ENCODE results near the gene TTC28. TPM values are rescaled to one million over a fixed set of nuclear protein-coding genes. Genes with fewer than 3 reads are reported as not detected.

TTC28 gene
- polyA plus RNA-seq, 1 donor from 2014 or later = 14.8 TPM

DNA sequence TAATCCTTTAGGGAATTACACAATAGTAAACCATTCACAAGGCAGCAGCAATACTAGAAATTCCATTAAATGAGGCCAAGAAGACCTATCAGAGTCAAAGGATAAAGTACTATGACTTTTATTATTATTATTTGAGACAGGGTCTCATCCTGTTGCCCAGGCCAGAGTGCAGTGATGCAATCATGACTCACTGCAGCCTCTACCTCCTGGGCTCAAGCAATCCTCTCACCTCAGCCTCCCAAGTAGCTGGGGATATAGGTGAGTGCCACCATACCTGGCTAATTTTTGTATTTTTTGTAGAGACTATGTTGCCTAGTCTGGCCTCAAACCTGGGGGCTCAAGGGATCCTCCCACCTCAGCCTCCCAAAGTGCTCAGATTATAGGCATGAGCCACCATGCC, 51.8 kb downstream of the TTC28 start (continued):
- no peak for TF ChIP-seq CTCF (IDR thresholded peaks at IDR 0.05; ENCODE audit: poor library complexity, severe bottlenecking)
- no peak for TF ChIP-seq RAD21 (conservative IDR thresholded peaks at IDR 0.05)
- TF ChIP-seq POLR2AphosphoS5 (IDR thresholded peaks at IDR 0.05) = no peak

DNA sequence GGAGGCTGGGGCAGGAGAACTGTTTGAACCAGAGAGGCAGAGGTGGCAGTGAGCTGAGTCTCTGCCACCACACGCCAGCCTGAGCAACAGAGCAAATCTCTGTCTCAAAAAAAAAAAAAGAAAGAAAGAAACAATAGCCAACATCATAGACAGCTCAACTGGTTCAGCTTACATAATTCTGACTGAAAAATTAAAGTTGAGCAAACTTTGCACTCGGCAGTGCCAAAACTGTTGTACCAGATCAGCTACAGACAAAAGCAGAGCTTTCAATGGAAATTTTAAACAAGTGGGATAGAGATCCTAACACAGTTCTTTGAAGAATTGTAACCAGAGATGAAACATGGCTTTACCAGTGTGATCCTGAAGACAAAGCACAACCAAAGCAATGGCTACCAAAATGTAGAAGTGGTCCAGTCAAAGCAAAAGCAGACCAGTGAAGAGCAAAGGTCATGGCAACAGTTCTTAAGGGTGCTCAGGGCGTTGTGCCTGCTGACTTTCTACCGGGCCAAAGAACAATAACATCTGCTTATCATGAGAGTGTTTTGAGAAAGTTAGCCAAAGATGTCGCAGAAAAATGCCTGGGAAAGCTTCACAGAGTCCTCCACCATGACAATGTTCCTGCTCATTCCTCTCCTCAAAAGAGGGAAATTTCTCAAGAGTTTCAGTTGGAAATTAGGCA, 59.3 kb downstream of the TTC28 start:
- no peaks in the 10 kb centered on the region for H4K20me1 ChIP-seq (ENCODE audit: insufficient read depth)
- no peaks in the 10 kb centered on the region for H3F3A ChIP-seq (ENCODE audit: insufficient read depth, low read length, poor library complexity, severe bottlenecking)
- H3K9me2 ChIP-seq (ENCODE audit: insufficient read depth, low read length) = no peaks in the 10 kb centered on the region
- H3K9ac ChIP-seq (ENCODE audit: low read length) = no peak overlapping the region
- no peaks in the 10 kb centered on the region for H3K79me2 ChIP-seq (replicated peaks; ENCODE audit: insufficient read depth, low read length)
- H2AFZ ChIP-seq (ENCODE audit: low read depth, low read length) = no peak overlapping the region
- H3K27ac ChIP-seq (ENCODE audit: low read length) = no peak overlapping the region
- no peak overlapping the region for H3K4me2 ChIP-seq (ENCODE audit: low read length)
- no peaks in the 10 kb centered on the region for H3K36me3 ChIP-seq (ENCODE audit: insufficient read depth, low read length)
- H3K4me3 ChIP-seq (ENCODE audit: low read length) = no peak overlapping the region
- TF ChIP-seq EP300 (conservative IDR thresholded peaks at IDR 0.05; ENCODE audit: poor library complexity, severe bottlenecking) (no peak), CTCF (IDR thresholded peaks at IDR 0.05; ENCODE audit: poor library complexity, severe bottlenecking) (no peak), SMC3 (conservative IDR thresholded peaks at IDR 0.05; ENCODE audit: poor library complexity) (no peak), POLR2AphosphoS5 (IDR thresholded peaks at IDR 0.05) (no peak), MXI1 (conservative IDR thresholded peaks at IDR 0.05; ENCODE audit: poor library complexity, severe bottlenecking) (no peak), RAD21 (conservative IDR thresholded peaks at IDR 0.05) (no peak), EZH2 (IDR thresholded peaks at IDR 0.05; ENCODE audit: borderline replicate concordance, insufficient read depth, low read length, poor library complexity, severe bottlenecking) (no peak), TAF1 (IDR thresholded peaks at IDR 0.05; ENCODE audit: low read depth) (no peak)
- TF ChIP-seq, protein P1, sequence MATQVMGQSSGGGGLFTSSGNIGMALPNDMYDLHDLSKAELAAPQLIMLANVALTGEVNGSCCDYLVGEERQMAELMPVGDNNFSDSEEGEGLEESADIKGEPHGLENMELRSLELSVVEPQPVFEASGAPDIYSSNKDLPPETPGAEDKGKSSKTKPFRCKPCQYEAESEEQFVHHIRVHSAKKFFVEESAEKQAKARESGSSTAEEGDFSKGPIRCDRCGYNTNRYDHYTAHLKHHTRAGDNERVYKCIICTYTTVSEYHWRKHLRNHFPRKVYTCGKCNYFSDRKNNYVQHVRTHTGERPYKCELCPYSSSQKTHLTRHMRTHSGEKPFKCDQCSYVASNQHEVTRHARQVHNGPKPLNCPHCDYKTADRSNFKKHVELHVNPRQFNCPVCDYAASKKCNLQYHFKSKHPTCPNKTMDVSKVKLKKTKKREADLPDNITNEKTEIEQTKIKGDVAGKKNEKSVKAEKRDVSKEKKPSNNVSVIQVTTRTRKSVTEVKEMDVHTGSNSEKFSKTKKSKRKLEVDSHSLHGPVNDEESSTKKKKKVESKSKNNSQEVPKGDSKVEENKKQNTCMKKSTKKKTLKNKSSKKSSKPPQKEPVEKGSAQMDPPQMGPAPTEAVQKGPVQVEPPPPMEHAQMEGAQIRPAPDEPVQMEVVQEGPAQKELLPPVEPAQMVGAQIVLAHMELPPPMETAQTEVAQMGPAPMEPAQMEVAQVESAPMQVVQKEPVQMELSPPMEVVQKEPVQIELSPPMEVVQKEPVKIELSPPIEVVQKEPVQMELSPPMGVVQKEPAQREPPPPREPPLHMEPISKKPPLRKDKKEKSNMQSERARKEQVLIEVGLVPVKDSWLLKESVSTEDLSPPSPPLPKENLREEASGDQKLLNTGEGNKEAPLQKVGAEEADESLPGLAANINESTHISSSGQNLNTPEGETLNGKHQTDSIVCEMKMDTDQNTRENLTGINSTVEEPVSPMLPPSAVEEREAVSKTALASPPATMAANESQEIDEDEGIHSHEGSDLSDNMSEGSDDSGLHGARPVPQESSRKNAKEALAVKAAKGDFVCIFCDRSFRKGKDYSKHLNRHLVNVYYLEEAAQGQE (IDR thresholded peaks at IDR 0.05; ENCODE audit: borderline replicate concordance) = no peak
- no peaks in the 10 kb centered on the region for H3K9me3 ChIP-seq (ENCODE audit: low read length)
- no peaks in the 10 kb centered on the region for H3K27me3 ChIP-seq (ENCODE audit: insufficient read depth, low read depth, low read length)

All from neural cell (in vitro differentiated cells).